G401.6 (cell line): ENCODE measurements around the gene FAM72B.
"Not testable (repeated sequence)": the region's sequence is repeated elsewhere in the genome, so short reads cannot be mapped to it uniquely, and the experiment has no call there.

Experiments used
- FAIRE-seq: peaks from 2 replicates; lab custom pipeline; 2012; peaks lifted over from hg19 to GRCh38; lab: Jason Lieb, UNC

The FAM72B gene

GRCh38 chr1:121151294-121151693 lies 32.8 kb downstream of the FAM72B start:
- not testable (repeated sequence) for FAIRE-seq

DNA sequence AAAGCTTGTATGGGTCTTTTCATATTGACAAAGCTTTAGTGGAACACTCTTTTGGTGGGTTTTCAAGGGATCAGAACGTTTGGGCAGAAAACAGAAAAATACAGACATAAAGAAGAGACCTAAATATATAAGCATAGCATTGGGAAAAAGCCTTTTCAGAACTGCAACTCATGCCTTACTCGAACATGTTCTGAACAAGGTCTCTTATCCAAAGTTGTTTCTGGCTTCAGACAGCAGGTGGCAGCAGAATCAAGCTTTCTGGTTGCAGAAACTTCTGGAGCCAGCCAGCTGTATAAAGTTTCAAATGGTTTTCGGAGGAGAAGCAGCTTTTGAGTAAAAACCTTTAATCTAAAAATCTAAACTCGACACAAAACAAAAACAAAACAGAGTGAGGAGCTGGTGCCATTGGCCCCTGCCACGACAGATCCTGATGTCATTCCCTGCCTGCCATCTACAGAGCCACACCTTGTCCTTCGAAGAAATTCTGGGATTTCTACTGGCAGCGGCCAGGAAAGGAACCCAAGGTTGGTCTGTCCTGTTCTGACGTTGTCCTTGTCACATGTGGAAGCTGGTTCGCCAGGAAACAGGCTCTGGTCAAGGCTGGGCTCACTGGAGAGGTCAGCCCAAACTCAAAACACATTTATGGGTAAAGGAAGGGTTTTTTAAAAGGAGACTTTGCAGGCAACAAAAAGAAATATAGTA lies 35.5 kb downstream of the FAM72B start:
- FAIRE-seq: not testable (repeated sequence)

GRCh38 chr1:121140393-121140792 lies 43.7 kb downstream of the FAM72B start:
- not testable (repeated sequence) for FAIRE-seq

- not testable (repeated sequence) for FAIRE-seq
Observed at GRCh38 chr1:121131494-121131893, 52.6 kb downstream of the FAM72B start.

DNA sequence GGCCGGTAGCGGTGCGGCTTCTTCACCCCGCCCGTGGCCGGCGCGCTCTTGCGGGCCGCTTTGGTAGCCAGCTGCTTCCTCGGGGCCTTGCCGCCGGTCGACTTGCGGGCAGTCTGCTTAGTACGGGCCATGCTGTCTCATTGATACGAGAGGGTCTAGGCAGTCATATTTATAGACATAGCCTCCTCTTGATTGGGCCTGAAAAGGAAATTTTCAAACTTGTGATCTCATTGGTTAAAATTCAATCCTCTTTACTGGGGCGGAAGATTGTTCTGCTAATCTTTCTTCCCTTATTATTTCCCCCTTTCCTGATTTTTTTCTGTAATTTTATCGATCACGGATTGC lies 65.7 kb downstream of the FAM72B start:
- not testable (repeated sequence) for FAIRE-seq
